GM19351 (cell line): Measurements from ENCODE around the gene CD4.

ENCODE experiments used
- ATAC-seq: cut with Tn5 transposase; IDR thresholded peaks from one replicate; pipeline ENCODE4 v1.9.1; 2021; ENCODE audit warnings: mild to moderate bottlenecking, moderate library complexity; ENCODE audit not compliant: unreplicated experiment

The CD4 gene

DNA sequence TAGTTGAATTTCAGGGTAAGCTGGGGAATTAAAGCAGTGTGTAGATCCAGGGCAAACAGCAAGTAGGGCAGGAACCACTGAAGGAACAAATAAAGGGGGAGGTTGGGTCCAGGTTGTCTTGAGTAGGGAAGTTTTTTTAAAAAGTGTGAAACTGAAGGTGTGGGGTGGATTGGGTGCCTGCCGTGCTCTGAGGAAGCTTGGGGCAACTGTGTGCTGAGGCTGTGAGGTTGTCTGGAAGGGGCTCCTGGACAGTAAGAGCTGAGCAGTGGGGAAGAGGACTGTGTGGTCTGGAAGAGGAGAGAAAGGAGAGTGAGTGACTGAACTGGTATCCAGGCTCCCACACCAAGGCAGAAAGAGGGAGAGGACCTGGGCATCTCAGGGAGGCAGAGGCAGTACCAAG is 21.4 kb downstream of the CD4 start:
- no peak for ATAC-seq

DNA sequence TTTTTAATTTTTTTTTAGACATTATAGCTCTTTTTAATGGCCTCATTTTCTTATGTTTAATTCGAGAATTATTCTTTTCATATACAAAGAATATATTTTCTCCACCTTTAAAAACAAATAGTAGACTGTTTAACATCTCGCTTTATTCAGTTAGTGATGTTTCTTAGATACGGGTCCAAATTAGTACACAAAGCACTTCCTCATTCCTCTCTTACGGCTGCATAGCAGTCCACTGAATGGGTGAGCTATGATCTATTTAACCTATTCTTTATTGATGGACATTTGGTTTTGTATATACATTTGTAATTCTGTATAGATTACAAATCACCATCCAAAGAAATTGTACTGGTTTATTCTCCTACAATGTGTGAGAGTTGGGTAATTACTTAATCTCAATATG is 24.0 kb downstream of the CD4 start:
- no peak for ATAC-seq

DNA sequence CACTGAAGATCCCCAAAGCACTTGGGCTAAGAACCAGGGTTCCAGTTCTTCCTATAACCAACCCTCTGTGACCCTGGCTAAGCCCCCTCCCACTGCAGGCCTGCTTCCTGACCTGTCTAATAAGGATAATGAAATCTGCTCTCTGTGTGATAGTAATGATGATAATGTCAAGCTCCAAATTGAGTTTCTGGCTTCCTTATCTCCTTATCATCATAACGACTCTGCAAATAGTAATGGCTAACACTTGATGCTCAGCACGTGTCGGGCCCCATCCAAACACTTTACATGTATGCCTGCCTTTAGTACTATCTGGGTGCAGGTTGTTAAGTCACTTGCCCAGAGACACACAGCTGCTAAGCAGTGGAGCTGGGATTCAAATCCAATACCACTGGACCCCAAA is 27.3 kb downstream of the CD4 start:
- no peak for ATAC-seq

DNA sequence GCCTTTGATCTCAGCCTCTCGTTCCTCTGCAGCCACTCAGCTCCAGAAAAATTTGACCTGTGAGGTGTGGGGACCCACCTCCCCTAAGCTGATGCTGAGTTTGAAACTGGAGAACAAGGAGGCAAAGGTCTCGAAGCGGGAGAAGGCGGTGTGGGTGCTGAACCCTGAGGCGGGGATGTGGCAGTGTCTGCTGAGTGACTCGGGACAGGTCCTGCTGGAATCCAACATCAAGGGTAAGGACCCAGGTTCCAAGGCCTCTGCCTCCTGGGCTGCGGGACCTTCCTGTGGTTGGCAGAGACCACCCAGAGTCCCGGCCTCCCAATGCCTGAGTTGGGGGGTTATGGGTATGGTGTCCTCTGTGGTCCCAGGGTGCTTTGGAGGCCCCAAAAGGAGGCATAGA is 27.8 kb downstream of the CD4 start:
- ATAC-seq = no peak

DNA sequence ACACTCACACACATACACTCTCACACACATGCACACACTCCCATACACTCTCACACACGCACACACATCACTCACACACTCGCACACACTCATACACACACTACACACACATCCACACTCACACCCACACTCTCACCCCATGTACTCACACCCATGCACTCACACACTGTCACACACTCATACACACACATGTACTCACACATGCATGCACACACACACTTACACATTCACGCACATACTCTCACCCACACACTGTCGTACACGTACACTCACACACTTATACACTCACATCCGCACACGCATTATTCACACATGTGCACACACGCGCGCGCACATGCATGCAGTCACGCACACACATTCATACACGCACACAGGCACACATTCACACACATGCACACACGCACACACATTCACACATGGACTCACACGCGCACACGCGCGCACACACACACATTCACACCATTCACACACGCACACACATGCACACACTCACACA is 28.4 kb downstream of the CD4 start:
- ATAC-seq = no peak

DNA sequence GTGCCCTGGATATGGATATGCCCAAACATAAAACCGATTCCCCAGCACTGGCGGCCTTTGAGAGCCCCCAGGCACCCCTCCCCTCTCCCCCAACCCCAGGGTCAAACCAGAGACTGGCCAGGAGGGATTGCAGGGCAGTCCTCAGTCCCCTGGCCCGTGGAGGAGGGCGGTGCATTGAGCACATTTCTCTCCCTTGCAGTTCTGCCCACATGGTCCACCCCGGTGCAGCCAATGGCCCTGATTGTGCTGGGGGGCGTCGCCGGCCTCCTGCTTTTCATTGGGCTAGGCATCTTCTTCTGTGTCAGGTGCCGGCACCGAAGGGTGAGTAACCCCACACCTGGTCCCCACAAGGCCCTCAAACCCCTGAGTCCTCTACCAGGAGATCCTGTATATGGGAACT is 28.9 kb downstream of the CD4 start:
- no peak for ATAC-seq

DNA sequence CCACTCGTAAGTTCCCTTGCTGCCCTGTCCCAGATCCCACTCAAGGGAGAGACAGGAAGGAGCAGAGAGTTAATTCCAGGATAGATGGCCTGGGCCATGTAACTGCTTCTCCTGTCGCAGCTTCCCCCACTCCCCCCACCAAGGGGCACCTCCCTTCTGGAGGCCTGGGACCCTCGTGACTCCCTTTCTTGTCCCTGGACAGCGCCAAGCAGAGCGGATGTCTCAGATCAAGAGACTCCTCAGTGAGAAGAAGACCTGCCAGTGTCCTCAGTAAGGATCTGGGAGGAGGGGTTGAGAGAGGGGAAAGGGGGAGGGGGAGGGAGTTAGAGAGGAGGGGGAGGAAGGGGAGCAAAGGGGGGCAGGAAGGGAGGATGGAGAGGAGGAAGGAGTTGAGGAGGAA is 29.3 kb downstream of the CD4 start:
- no peak for ATAC-seq

DNA sequence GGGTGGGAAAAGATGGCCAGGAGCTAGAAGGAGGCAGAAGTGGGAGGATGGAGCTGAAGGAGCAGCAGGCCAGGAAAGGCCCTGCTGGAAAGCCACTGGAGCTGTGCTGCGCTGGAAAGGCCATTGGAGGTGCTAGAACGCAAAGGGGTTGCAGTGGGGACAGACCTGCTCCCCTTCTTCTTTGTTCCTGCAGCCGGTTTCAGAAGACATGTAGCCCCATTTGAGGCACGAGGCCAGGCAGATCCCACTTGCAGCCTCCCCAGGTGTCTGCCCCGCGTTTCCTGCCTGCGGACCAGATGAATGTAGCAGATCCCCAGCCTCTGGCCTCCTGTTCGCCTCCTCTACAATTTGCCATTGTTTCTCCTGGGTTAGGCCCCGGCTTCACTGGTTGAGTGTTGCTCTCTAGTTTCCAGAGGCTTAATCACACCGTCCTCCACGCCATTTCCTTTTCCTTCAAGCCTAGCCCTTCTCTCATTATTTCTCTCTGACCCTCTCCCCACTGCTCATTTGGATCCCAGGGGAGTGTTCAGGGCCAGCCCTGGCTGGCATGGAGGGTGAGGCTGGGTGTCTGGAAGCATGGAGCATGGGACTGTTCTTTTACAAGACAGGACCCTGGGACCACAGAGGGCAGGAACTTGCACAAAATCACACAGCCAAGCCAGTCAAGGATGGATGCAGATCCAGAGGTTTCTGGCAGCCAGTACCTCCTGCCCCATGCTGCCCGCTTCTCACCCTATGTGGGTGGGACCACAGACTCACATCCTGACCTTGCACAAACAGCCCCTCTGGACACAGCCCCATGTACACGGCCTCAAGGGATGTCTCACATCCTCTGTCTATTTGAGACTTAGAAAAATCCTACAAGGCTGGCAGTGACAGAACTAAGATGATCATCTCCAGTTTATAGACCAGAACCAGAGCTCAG is 30.0 kb downstream of the CD4 start:
- no peak for ATAC-seq

DNA sequence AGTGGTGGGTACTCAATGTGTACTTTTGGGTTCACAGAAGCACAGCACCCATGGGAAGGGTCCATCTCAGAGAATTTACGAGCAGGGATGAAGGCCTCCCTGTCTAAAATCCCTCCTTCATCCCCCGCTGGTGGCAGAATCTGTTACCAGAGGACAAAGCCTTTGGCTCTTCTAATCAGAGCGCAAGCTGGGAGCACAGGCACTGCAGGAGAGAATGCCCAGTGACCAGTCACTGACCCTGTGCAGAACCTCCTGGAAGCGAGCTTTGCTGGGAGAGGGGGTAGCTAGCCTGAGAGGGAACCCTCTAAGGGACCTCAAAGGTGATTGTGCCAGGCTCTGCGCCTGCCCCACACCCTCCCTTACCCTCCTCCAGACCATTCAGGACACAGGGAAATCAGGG is 30.8 kb downstream of the CD4 start:
- ATAC-seq = no peak

DNA sequence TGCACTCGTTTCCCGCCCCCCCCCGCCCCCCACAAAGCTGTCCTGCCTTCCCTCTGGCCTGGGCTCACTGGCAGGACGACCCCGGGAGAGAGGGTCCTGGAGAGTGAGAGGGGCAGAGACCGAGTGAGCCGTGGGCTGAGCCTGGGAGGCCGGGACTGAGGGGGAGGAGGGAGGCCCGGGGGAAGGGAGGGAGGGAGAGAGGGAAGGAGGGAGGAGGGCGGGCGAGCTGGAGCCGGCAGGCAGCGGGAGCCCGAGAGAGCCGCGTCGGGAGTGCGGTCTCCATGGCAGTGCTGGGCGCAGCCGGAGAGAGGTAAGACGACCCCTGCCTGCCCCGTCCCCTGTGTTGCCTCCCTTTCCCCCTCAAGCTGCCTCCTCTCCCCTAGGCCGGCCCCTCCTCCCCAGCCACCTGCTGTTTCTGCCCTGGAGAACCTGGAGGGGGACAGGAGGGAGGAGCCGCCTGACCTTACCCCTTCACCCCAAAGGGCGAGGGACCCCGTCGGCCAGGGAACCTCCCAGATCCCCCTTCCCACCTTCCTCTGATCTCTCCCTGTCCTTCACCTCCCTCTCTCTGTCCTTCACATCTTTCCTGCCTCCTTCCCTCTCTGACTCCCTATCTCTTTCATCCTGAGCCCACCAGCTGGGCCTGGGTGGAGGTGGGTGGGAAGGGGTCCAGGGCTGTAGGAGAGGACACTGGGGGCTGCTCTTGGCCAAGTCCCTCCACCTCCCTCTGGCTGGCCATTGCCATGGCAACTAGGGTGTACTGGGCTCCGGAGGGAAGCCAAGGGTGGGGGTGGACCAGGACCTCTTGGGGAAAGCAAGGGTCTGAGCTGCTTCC is 32.5 kb downstream of the CD4 start, which contains the start of gene GPR162:
Gene GPR162 (plus strand): TSS at position 231 of the 835 bp plus-strand sequence. CDS start 2,078 bp downstream, outside the sequence.
- ATAC-seq = no peak

DNA sequence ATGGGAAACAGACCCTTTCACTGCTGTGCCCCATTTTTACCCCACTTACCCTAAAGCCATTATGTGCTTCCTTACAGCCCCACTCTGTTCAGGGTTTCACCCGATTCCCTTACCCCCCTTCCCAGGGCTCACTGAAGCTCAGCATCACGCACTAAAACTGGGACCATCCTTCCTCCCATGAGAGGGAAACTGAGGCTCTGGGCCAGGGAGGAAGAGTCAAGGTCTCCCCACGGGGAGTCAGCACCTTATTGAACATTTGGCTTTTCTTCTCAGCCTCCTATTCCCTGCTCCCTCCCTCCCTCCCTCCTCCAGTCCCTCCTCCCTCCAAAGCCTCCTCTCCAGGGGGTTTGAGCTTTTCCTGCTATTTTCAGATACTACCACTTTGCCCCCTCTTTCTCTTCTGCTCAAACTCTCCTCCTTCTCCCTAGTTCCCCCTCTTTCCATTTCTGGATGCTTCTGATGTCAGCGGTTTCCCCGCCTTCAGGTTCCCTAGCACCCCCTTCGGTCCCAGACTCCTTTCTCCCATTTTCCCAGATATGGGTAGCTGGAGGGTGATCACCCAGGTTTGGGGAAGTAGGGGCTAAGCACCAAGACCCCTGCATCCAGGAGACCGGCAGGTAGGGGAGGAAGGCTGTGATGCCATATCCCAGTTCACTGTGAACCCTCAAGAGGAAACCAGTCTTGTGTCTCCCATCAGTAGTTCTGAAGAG is 33.3 kb downstream of the CD4 start:
- ATAC-seq = no peak

DNA sequence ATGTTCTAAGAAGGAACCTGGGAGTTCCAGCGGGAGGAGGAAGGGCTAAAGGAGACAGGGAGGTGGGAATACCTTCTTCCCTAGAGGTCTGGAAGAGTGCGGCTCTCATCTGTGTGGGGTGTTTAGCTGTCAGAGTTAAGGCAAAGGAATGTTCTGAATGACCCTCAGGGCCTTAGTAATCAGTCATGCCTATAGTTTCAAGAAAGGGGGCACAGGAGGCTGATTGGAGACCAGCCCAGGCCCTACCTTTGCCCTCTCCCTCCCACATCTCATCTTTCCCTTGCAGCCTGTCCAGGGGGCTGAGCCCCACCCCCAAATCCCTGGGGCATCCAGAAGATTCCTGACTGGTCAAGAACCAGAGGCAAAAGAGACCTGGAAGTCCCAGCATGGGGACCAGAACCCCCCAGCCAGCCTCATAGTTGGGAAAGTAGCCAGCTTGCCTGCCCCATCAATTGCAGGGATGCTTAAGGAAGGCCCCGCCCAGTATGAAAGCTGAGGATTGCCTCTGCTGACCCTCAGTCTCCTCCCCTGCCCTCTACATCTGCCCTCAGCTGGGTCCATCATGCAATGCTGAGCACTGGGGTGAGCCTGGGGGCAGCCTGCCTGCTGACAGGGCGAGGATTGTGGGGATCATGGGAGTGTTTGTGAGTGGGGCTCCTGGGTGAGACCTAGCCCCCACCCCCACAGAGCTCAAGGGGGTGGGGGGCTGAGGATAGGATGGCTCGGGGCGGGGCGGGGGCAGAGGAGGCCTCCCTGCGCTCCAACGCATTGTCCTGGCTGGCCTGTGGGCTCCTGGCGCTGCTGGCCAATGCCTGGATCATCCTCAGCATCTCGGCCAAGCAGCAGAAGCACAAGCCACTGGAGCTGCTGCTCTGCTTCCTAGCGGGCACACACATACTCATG is 34.1 kb downstream of the CD4 start:
- no peak for ATAC-seq

DNA sequence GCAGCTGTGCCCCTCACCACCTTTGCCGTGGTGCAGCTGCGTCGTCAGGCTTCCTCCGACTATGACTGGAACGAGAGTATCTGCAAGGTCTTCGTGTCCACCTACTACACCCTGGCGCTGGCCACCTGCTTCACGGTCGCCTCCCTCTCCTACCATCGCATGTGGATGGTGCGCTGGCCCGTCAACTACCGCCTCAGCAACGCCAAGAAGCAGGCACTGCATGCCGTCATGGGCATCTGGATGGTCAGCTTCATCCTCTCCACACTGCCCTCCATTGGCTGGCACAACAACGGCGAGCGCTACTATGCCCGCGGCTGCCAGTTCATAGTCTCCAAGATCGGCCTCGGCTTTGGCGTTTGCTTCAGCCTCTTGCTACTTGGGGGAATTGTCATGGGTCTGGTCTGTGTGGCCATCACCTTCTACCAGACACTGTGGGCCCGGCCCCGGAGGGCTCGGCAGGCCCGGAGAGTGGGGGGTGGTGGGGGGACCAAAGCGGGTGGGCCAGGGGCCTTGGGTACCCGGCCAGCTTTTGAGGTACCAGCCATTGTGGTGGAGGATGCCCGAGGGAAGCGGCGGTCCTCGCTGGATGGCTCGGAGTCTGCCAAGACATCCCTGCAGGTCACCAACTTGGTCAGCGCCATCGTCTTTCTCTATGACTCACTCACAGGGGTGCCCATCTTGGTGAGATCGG is 34.9 kb downstream of the CD4 start:
- ATAC-seq = no peak

DNA sequence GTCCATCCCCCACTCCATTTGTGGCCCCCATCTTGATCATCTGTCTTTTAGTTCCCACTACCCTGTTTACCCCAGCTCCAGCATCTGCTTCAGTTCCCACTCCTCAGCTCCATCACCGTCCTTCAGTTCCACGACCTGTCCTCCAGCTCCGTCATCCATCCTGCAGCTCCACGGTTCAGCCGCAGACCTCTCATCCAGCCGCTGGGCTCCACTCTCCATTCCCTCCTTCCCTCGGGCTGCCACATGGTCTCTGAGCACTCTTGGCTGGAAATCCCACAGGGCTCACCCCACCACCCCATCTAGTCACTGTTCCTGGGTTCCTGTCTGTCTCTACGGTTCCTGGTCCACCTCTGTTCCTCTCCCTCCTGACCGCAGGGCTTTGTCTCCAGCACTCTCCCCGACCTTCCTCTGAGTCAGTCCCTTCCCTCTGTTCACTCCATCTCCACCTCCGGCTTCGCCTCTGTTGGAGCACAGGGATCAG is 35.6 kb downstream of the CD4 start:
- ATAC-seq = no peak

DNA sequence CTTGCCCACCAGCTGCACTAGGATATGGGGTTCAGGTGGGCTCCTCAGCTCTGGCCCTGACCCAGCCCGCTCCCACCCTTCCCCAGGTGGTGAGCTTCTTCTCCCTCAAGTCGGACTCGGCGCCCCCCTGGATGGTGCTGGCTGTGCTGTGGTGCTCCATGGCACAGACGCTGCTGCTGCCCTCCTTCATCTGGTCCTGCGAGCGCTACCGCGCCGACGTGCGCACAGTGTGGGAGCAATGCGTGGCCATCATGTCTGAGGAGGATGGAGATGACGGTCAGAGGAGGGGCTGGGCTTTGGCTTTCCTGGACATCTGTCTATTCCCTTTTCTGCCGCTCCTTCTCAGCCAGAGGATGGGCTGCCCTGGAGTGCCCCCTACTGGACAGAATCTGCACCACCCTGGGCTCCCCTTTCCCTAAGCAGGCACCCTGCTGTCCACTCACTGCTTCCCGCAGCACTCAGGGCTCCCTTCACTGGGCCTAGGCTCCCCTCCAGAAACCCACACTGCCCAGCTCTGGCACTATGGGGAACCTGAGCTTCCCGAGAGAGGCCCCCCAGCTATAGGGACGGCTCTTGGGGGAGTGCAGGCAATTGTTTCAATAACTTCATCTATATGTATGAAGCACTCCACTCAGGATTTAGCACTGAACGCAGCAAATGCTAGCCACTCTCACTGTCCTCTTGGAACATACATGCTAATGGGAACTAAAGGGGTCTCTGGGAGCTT is 36.2 kb downstream of the CD4 start:
- no peak for ATAC-seq

DNA sequence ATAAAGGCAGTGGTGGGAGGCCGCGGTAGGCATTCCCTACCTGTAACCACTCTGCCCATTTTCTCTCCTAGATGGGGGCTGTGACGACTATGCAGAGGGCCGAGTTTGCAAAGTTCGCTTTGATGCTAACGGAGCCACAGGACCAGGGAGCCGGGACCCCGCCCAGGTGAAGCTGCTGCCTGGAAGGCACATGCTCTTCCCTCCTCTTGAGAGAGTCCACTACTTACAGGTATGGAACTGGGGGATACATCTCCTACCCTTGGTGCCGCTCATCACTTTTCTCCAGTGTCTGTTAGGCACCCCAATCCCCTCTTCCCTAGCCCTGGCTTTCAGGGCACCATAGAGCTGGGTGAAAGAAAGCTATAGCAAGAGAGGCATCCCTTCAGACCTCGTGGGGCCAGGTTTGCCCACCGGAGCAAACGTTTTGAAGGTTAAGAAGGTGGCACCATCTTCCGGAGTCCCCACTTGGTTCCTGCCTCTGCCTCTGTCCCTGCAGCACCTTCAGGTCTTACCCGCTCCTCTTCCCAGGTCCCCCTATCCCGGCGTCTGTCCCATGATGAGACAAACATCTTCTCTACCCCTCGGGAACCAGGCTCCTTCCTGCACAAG is 36.9 kb downstream of the CD4 start:
- no peak for ATAC-seq

DNA sequence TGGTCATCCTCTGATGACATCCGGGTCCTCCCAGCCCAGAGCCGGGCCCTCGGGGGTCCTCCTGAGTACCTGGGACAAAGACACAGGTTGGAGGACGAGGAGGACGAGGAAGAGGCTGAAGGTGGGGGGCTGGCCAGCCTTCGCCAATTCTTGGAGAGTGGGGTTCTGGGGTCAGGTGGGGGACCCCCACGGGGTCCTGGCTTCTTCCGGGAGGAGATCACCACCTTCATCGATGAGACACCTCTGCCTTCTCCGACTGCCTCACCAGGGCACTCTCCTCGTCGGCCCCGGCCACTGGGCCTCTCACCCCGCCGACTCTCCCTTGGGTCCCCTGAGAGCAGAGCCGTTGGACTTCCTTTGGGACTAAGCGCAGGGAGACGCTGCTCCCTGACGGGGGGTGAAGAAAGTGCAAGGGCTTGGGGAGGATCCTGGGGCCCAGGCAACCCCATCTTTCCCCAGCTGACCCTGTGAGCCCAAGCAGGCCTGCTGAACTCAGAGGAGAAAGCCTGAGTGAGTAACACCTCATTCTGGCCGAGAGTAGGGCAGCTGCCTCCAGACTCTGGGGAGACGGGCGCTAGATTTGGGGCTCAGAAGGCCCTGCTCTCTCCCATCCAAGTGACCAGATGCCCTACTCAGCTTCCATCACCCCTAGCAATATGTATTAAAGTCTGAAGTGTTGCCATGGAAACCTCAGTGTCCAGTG is 37.6 kb downstream of the CD4 start:
- no peak for ATAC-seq
